GM23338 (cell line): ENCODE measurements around the gene MS4A5. TPM values are rescaled to one million over a fixed set of nuclear protein-coding genes. Genes with fewer than 3 reads are reported as not detected.

ENCODE experiments used
- ATAC-seq: fragments of 200-7000 bp; cut with Tn5 transposase; 3 replicates; pipeline ENCODE4 v1.9.1; 2020
- DNase-seq: peaks from one replicate; pipeline ENCODE4 v3.0.0-alpha.2; 2015; ENCODE audit warnings: low spot score
- H2AFZ ChIP-seq: fragments of 200-600 bp; sonication (generic); 2 replicates; pipeline ENCODE4 v1.8.0; 2016; ENCODE audit warnings: antibody characterized with exemption, mild to moderate bottlenecking, moderate library complexity
- H3F3A ChIP-seq: fragments of 200-600 bp; sonication (generic); replicated peaks from 2 replicates; pipeline ENCODE4 v1.8.0; 2017; ENCODE audit warnings: antibody characterized with exemption, mixed run types, low read depth
- H3K27ac ChIP-seq: fragments of 200-600 bp; sonication (generic); 2 replicates; pipeline ENCODE4 v1.6.1; 2016; ENCODE audit warnings: low read depth
- H3K27me3 ChIP-seq: fragments of 200-600 bp; sonication (generic); 2 replicates; pipeline ENCODE4 v1.8.0; 2016; ENCODE audit warnings: mild to moderate bottlenecking, mixed run types, moderate library complexity; ENCODE audit not compliant: insufficient read depth
- H3K36me3 ChIP-seq: fragments of 200-600 bp; sonication (generic); 2 replicates; pipeline ENCODE4 v1.8.0; 2016; ENCODE audit warnings: mild to moderate bottlenecking; ENCODE audit not compliant: insufficient read depth
- H3K4me1 ChIP-seq: fragments of 200-600 bp; sonication (generic); 2 replicates; pipeline ENCODE4 v1.8.0; 2016; ENCODE audit warnings: mild to moderate bottlenecking, moderate library complexity; ENCODE audit not compliant: insufficient read depth
- H3K4me2 ChIP-seq: fragments of 200-600 bp; sonication (generic); 2 replicates; pipeline ENCODE4 v1.7.1; 2017; ENCODE audit warnings: mixed run types
- H3K4me3 ChIP-seq: fragments of 200-600 bp; sonication (generic); 2 replicates; pipeline ENCODE4 v1.6.1; 2016; ENCODE audit warnings: mixed run types
- H3K79me2 ChIP-seq: fragments of 200-600 bp; sonication (generic); replicated peaks from 2 replicates; pipeline ENCODE4 v1.8.0; 2017; ENCODE audit warnings: mild to moderate bottlenecking; ENCODE audit not compliant: insufficient read depth
- H3K9me2 ChIP-seq: fragments of 200-600 bp; sonication (generic); 2 replicates; pipeline ENCODE4 v1.8.0; 2017; ENCODE audit not compliant: insufficient read depth
- H4K20me1 ChIP-seq: fragments of 200-600 bp; sonication (generic); replicated peaks from 2 replicates; pipeline ENCODE4 v1.8.0; 2017; ENCODE audit warnings: mild to moderate bottlenecking; ENCODE audit not compliant: insufficient read depth
- H3K27ac Mint-ChIP-seq: 2 replicates; pipeline ENCODE4 v1.8.0; 2020; ENCODE audit warnings: inconsistent platforms, mild to moderate bottlenecking, moderate library complexity, mixed read lengths
- H3K27me3 Mint-ChIP-seq: 3 replicates; pipeline ENCODE4 v1.8.0; 2022; ENCODE audit warnings: low read depth, mild to moderate bottlenecking, moderate library complexity, mixed read lengths, inconsistent platforms; ENCODE audit not compliant: insufficient read depth, poor library complexity
- H3K36me3 Mint-ChIP-seq: 3 replicates; pipeline ENCODE4 v1.8.0; 2021; ENCODE audit warnings: low read depth, mild to moderate bottlenecking, inconsistent platforms, moderate library complexity, mixed read lengths
- H3K4me1 Mint-ChIP-seq: 3 replicates; pipeline ENCODE4 v1.8.0; 2020; ENCODE audit warnings: mild to moderate bottlenecking, inconsistent platforms, mixed read lengths
- H3K4me3 Mint-ChIP-seq: 3 replicates; pipeline ENCODE4 v1.8.0; 2021; ENCODE audit warnings: moderate library complexity, mild to moderate bottlenecking, inconsistent platforms, mixed read lengths
- H3K9me3 Mint-ChIP-seq: 3 replicates; pipeline ENCODE4 v1.8.0; 2020; ENCODE audit warnings: moderate library complexity, mild to moderate bottlenecking, inconsistent platforms, mixed read lengths
- CREB1 ChIP-seq: fragments of 250-450 bp; sonication (Bioruptor Pico); IDR thresholded peaks from 2 replicates; pipeline ENCODE4 v1.5.0; 2020; ENCODE audit warnings: low read depth, mild to moderate bottlenecking, moderate library complexity
- CTCF ChIP-seq, 2 experiments: fragments of 200-600 bp in 1 of 2; sonication (generic) in 1 of 2; conservative IDR thresholded peaks; 2 replicates each; pipeline versions ENCODE4 v1.5.1 to v1.6.1; 2016 to 2017; ENCODE audit warnings: antibody characterized with exemption in 2 of 2, low read depth in 2 of 2, mild to moderate bottlenecking in 2 of 2, moderate library complexity in 1 of 2
- ETS1 ChIP-seq: IDR thresholded peaks from 2 replicates; pipeline ENCODE4 v1.6.1; 2016; ENCODE audit warnings: antibody characterized with exemption
- EZH2 ChIP-seq: fragments of 200-600 bp; sonication (generic); IDR thresholded peaks from one replicate; pipeline ENCODE4 v1.8.0; 2017; ENCODE audit warnings: antibody characterized with exemption, mild to moderate bottlenecking, low read depth; ENCODE audit not compliant: unreplicated experiment
- EZH2phosphoT487 ChIP-seq: fragments of 200-600 bp; sonication (generic); IDR thresholded peaks from one replicate; pipeline ENCODE4 v1.8.1; 2018; ENCODE audit warnings: antibody characterized with exemption; ENCODE audit not compliant: unreplicated experiment
- JUNB ChIP-seq: IDR thresholded peaks from one replicate; pipeline ENCODE4 v1.6.1; 2016; ENCODE audit warnings: antibody characterized with exemption; ENCODE audit not compliant: unreplicated experiment
- POLR2AphosphoS5 ChIP-seq: IDR thresholded peaks from 2 replicates; pipeline ENCODE4 v1.6.1; 2016; ENCODE audit warnings: antibody characterized with exemption, low read depth
- REST ChIP-seq: IDR thresholded peaks from one replicate; pipeline ENCODE4 v1.6.1; 2018; ENCODE audit warnings: antibody characterized with exemption; ENCODE audit not compliant: unreplicated experiment
- ZNF331 ChIP-seq: fragments of 250-450 bp; sonication (Bioruptor Pico); IDR thresholded peaks from 2 replicates; pipeline ENCODE4 v1.5.0; 2020; ENCODE audit warnings: low read depth, mild to moderate bottlenecking, moderate library complexity
- ZNF462 ChIP-seq: fragments of 250-450 bp; sonication (Bioruptor Pico); IDR thresholded peaks from 2 replicates; pipeline ENCODE4 v1.5.0; 2020; ENCODE audit warnings: mild to moderate bottlenecking, moderate library complexity
- polyA plus RNA-seq: library from polyadenylated mRNA; unstranded; fragments of >200 nt; fragmentation: Nextera tagmentation; extraction: Ambion mirVana; gene quantifications from 2 replicates; pipeline ENCODE4 v1.2.1, GENCODE V29; 2016
- total RNA-seq: library from RNA; depleted of rRNA; stranded (reverse); fragments of >200 nt; shearing (Covaris generic); gene quantifications from 2 replicates; pipeline ENCODE4 v1.2.3, GENCODE V29; 2014

MS4A5 gene
- total and polyA plus RNA-seq, 2 experiments from 2014 or later: not detected

GRCh38 chr11:60454212-60454611 is 24.8 kb downstream of the MS4A5 start (continued):
- TF ChIP-seq REST: no peak
- TF ChIP-seq CREB1 (CRISPR knock-in tag): no peak
- TF ChIP-seq EZH2phosphoT487: no peak
- no peak for TF ChIP-seq JUNB
- no peak for TF ChIP-seq POLR2AphosphoS5
- TF ChIP-seq CTCF (conservative IDR thresholded peaks at IDR 0.05; ENCODE audit: low read depth in 2 of 2): no peak

GRCh38 chr11:60455531-60456042 is 26.2 kb downstream of the MS4A5 start, which contains the start of gene MS4A1:
TSS of gene MS4A1 (plus strand) at chr11:60455847. CDS start at chr11:60462375, 6,528 bp downstream.
- Histone ChIP-seq H3K27me3 (no peaks in the 10 kb centered on the region), H3K27ac (no peak within 1 kb of the TSS), H4K20me1 (no peaks in the 10 kb centered on the region), H3K4me1 (no peaks in the 10 kb centered on the region), H3F3A (no peaks in the 10 kb centered on the region), H3K4me3 (no peak within 1 kb of the TSS), H2AFZ (no peak within 1 kb of the TSS), H3K4me2 (no peak within 1 kb of the TSS), H3K36me3 (no peaks in the 10 kb centered on the region), H3K79me2 (no peaks in the 10 kb centered on the region), H3K9me2 (no peaks in the 10 kb centered on the region)
- H3K27me3 Mint-ChIP-seq: no peaks in the 10 kb centered on the region
- no peak within 1 kb of the TSS for H3K27ac Mint-ChIP-seq
- peaks cover 1% of the 10 kb centered on the region; the same call in 1 of the 3 replicates for H3K36me3 Mint-ChIP-seq
- ATAC-seq: no peak
- DNase-seq: no peak
- H3K9me3 Mint-ChIP-seq: peaks cover 9% of the 10 kb centered on the region; the same call in 2 of the 3 replicates
- no peak within 1 kb of the TSS for H3K4me3 Mint-ChIP-seq
- no peaks in the 10 kb centered on the region for H3K4me1 Mint-ChIP-seq
- TF ChIP-seq EZH2phosphoT487 (no peak), ZNF331 (CRISPR knock-in tag) (no peak), CTCF (conservative IDR thresholded peaks at IDR 0.05; ENCODE audit: low read depth in 2 of 2) (no peak), ETS1 (no peak), EZH2 (no peak), ZNF462 (no peak)
